Fibroblast of lung (primary cell): ENCODE results near the gene AZGP1. TPM values are rescaled to one million over a fixed set of nuclear protein-coding genes. Genes with fewer than 3 reads are reported as not detected.
"Not testable (repeated sequence)": the region's sequence is repeated elsewhere in the genome, so short reads cannot be mapped to it uniquely, and the experiment has no call there.

ENCODE experiments used
- DNase-seq, 2 donors: peaks; one replicate each; pipeline versions ENCODE4 v3.0.0 to v3.0.0-alpha.2; 2010; ENCODE audit warnings: low read depth in 2 of 2
- H2AFZ ChIP-seq: 2 replicates; pipeline ENCODE4 v1.5.1; 2012; ENCODE audit warnings: low read length, control low read depth, inconsistent platforms
- H3K27ac ChIP-seq: 2 replicates; pipeline ENCODE4 v1.5.1; 2011; ENCODE audit warnings: low read length, control low read depth; ENCODE audit not compliant: insufficient read depth
- H3K27me3 ChIP-seq: 2 replicates; pipeline ENCODE4 v1.5.1; 2011; ENCODE audit warnings: mild to moderate bottlenecking, low read length; ENCODE audit not compliant: control insufficient read depth, insufficient read depth
- H3K36me3 ChIP-seq: 2 replicates; pipeline ENCODE4 v1.5.1; 2011; ENCODE audit warnings: low read length; ENCODE audit not compliant: control insufficient read depth, insufficient read depth
- H3K4me1 ChIP-seq: 2 replicates; pipeline ENCODE4 v1.5.1; 2011; ENCODE audit warnings: low read length; ENCODE audit not compliant: control insufficient read depth, insufficient read depth; ENCODE audit errors: extremely low read depth
- H3K4me2 ChIP-seq: 2 replicates; pipeline ENCODE4 v1.5.1; 2011; ENCODE audit warnings: low read length, control low read depth; ENCODE audit not compliant: insufficient read depth; ENCODE audit errors: extremely low read depth
- H3K4me3 ChIP-seq, 4 experiments: fragments of 200-600 bp in 1 of 4; sonication (generic) in 1 of 4; replicated peaks in 1 of 4; 2 replicates each; pipeline ENCODE4 v1.5.1; 2011 to 2016; ENCODE audit warnings: low read length in 4 of 4, low read depth in 3 of 4, mild to moderate bottlenecking in 3 of 4, control low read depth in 2 of 4, inconsistent platforms in 1 of 4, mixed read lengths in 1 of 4; ENCODE audit not compliant: insufficient read depth in 1 of 4; ENCODE audit errors: control extremely low read depth in 1 of 4
- H3K79me2 ChIP-seq: 2 replicates; pipeline ENCODE4 v1.5.1; 2012; ENCODE audit warnings: mild to moderate bottlenecking, low read length, inconsistent platforms; ENCODE audit not compliant: control insufficient read depth, insufficient read depth
- H3K9ac ChIP-seq: 2 replicates; pipeline ENCODE4 v1.5.1; 2011; ENCODE audit warnings: mild to moderate bottlenecking, low read length, control low read depth; ENCODE audit not compliant: insufficient read depth
- H3K9me3 ChIP-seq: 2 replicates; pipeline ENCODE4 v1.5.1; 2012; ENCODE audit warnings: low read depth, low read length; ENCODE audit not compliant: control insufficient read depth, insufficient read depth
- H4K20me1 ChIP-seq: 2 replicates; pipeline ENCODE4 v1.5.1; 2011; ENCODE audit warnings: low read length; ENCODE audit not compliant: control insufficient read depth, insufficient read depth; ENCODE audit errors: extremely low read depth
- CTCF ChIP-seq, 2 donors: IDR thresholded peaks in 1 of 2; conservative IDR thresholded peaks in 1 of 2; 1 replicate in 1 of 2; 2 replicates in 1 of 2; pipeline ENCODE4 v1.5.1; 2011 to 2012; ENCODE audit warnings: low read length in 2 of 2, control low read depth in 1 of 2, inconsistent platforms in 1 of 2, low read depth in 1 of 2, mild to moderate bottlenecking in 1 of 2
- EZH2 ChIP-seq: IDR thresholded peaks from 2 replicates; pipeline ENCODE4 v1.5.1; 2012; ENCODE audit warnings: low read length, control low read depth, mild to moderate bottlenecking; ENCODE audit errors: missing control alignments
- polyA plus RNA-seq, 2 donors: library from polyadenylated mRNA; depleted of rRNA in 1 of 2; stranded (reverse) in 1 of 2; unstranded in 1 of 2; fragments of >200 nt; gene quantifications; 2 replicates each; pipeline ENCODE4 v1.2.1, GENCODE V29; 2011 to 2012; ENCODE audit warnings: missing spikeins in 1 of 2
- total RNA-seq: library from RNA; depleted of rRNA; stranded (reverse); fragments of >200 nt; gene quantifications from 2 replicates; pipeline ENCODE4 v1.2.1, GENCODE V29; 2014

AZGP1 gene
- total and polyA plus RNA-seq, 2 donors (not counting 1 experiment from before 2014, with no cell fraction given): not detected

- H3K4me3 ChIP-seq: no peak overlapping the region
- no peaks in the 10 kb centered on the region for H3K9me3 ChIP-seq
- no peak overlapping the region for H3K27ac ChIP-seq
- H3K79me2 ChIP-seq: no peaks in the 10 kb centered on the region
- H2AFZ ChIP-seq: no peak overlapping the region
- no peaks in the 10 kb centered on the region for H3K36me3 ChIP-seq
- no peak for DNase-seq
- TF ChIP-seq EZH2 (no peak), CTCF (conservative IDR thresholded peaks at IDR 0.05 in 1 of 2, IDR thresholded peaks at IDR 0.05 in 1 of 2; ENCODE audit: low read depth in 1 of 2, low read length in 2 of 2) (no peak)
- H3K4me1 ChIP-seq: no peaks in the 10 kb centered on the region
- H3K4me2 ChIP-seq: no peak overlapping the region
- H3K27me3 ChIP-seq: peaks cover 7% of the 10 kb centered on the region
- H4K20me1 ChIP-seq: no peaks in the 10 kb centered on the region
- no peak overlapping the region for H3K9ac ChIP-seq
Observed at GRCh38 chr7:99938296-99938695, 37.5 kb downstream of the AZGP1 start.

DNA sequence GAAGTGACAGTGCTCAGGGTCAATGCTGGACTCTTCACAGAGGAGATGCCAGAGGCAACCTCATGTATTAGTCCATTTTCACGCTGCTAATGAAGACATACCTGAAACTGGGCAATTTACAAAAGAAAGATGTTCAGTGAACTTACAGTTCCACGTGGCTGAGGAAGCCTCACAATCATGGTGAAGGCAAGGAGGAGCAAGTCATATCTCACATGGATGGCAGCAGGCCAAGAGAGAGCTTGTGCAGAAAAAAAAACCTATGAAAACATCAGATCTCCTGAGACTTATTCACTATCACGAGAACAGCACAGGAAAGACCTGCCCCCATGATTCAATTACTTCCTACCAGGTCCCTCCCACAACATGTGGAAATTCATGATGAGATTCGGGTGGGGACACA, 40.8 kb downstream of the AZGP1 start:
- not testable (repeated sequence) for DNase-seq, H3K4me1 ChIP-seq, H3K36me3 ChIP-seq, H3K4me2 ChIP-seq, H3K27me3 ChIP-seq, H3K9ac ChIP-seq, H3K27ac ChIP-seq, H3K4me3 ChIP-seq, H3K79me2 ChIP-seq, H3K9me3 ChIP-seq, H4K20me1 ChIP-seq, H2AFZ ChIP-seq

- no peaks in the 10 kb centered on the region for H3K4me1 ChIP-seq
- H3K36me3 ChIP-seq: no peaks in the 10 kb centered on the region
- no peak overlapping the region for H3K4me2 ChIP-seq
- H3K9ac ChIP-seq: no peak overlapping the region
- DNase-seq: no peak
- H2AFZ ChIP-seq: no peak overlapping the region
- peaks cover 19% of the 10 kb centered on the region for H3K27me3 ChIP-seq
- H3K9me3 ChIP-seq: no peaks in the 10 kb centered on the region
- H4K20me1 ChIP-seq: no peaks in the 10 kb centered on the region
- no peak overlapping the region for H3K27ac ChIP-seq
- TF ChIP-seq EZH2: no peak
- no peak for TF ChIP-seq CTCF (conservative IDR thresholded peaks at IDR 0.05 in 1 of 2, IDR thresholded peaks at IDR 0.05 in 1 of 2; ENCODE audit: low read depth in 1 of 2, low read length in 2 of 2)
- H3K79me2 ChIP-seq: no peaks in the 10 kb centered on the region
- H3K4me3 ChIP-seq: no peak overlapping the region
Observed at GRCh38 chr7:99930376-99930775, 45.5 kb downstream of the AZGP1 start.
